Measurements from ENCODE around the gene NAGK. TPM values are rescaled to one million over a fixed set of nuclear protein-coding genes. Genes with fewer than 3 reads are reported as not detected.

The NAGK gene
- total and polyA plus RNA-seq, 9 of the 15 experiments (the other 6 are each of a cell fraction or from before 2014, with no cell fraction given) = 4.9 to 14.9 (median 10.6) TPM

GRCh38 chr2:71068218-71069035, at the start of gene NAGK (continued):
- TF ChIP-seq SAFB (IDR thresholded peaks at IDR 0.05; ENCODE audit: borderline replicate concordance, low read depth, low read length) (no peak), ZNF696 (CRISPR knock-in tag; conservative IDR thresholded peaks at IDR 0.05) (no peak), RFX5 (IDR thresholded peaks at IDR 0.05; ENCODE audit: low read depth, low read length) (no peak), SOX6 (IDR thresholded peaks at IDR 0.05) (peak; percentile 35; the same call in 1 of the 2 replicates), RUNX1 (IDR thresholded peaks at IDR 0.05; ENCODE audit: low read depth) (no peak), IRF1 (CRISPR knock-in tag; IDR thresholded peaks at IDR 0.05; ENCODE audit: borderline replicate concordance) (0 out of 2 replicates have a peak, but pooled peaks have one; percentile 61), MCM5 (IDR thresholded peaks at IDR 0.05; ENCODE audit: low read depth) (no peak), SREBF2 (CRISPR knock-in tag; IDR thresholded peaks at IDR 0.05) (peak; percentile 8; the same call in 1 of the 2 replicates), KDM2B (CRISPR knock-in tag; IDR thresholded peaks at IDR 0.05) (0 out of 2 replicates have a peak, but pooled peaks have one; percentile 29), BRF1 (IDR thresholded peaks at IDR 0.05; ENCODE audit: borderline replicate concordance, extremely low read depth, insufficient read length) (no peak), KDM5B (IDR thresholded peaks at IDR 0.05; ENCODE audit: insufficient replicate concordance, low read depth, low read length) (peak; percentile 96), CTCF (IDR thresholded peaks at IDR 0.05 in 2 of 3, conservative IDR thresholded peaks at IDR 0.05 in 1 of 3; ENCODE audit: insufficient read depth in 2 of 3, low read depth in 1 of 3, low read length in 3 of 3) (no peak), MEF2D (tag; conservative IDR thresholded peaks at IDR 0.05; ENCODE audit: low read depth) (no peak), RBM39 (optimal IDR thresholded peaks at IDR 0.05; ENCODE audit: low read depth, low read length) (no peak), MTA1 (IDR thresholded peaks at IDR 0.05; ENCODE audit: borderline replicate concordance) (no peak), BDP1 (IDR thresholded peaks at IDR 0.05; ENCODE audit: insufficient read depth, insufficient read length) (no peak), KAT2B (IDR thresholded peaks at IDR 0.05; ENCODE audit: low read depth, low read length) (no peak), ZNF23 (CRISPR knock-in tag; IDR thresholded peaks at IDR 0.05) (no peak), LEF1 (IDR thresholded peaks at IDR 0.05) (no peak), ZNF217 (CRISPR knock-in tag; IDR thresholded peaks at IDR 0.05) (no peak), NFATC3 (IDR thresholded peaks at IDR 0.05) (no peak), ASH1L (IDR thresholded peaks at IDR 0.05; ENCODE audit: borderline replicate concordance, low read depth, partially characterized antibody) (no peak)
- TF ChIP-seq, protein P1, sequence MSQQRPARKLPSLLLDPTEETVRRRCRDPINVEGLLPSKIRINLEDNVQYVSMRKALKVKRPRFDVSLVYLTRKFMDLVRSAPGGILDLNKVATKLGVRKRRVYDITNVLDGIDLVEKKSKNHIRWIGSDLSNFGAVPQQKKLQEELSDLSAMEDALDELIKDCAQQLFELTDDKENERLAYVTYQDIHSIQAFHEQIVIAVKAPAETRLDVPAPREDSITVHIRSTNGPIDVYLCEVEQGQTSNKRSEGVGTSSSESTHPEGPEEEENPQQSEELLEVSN (IDR thresholded peaks at IDR 0.05; ENCODE audit: borderline replicate concordance in 1 of 2, extremely low read depth in 1 of 2, insufficient read depth in 1 of 2, insufficient read length in 1 of 2, low read depth in 1 of 2, low read length in 1 of 2, poor library complexity in 1 of 2, severe bottlenecking in 1 of 2) = peak; percentile 96 to 97

Measured in K562 (cell line).